Measurements from ENCODE around the gene RBM28.

DNA sequence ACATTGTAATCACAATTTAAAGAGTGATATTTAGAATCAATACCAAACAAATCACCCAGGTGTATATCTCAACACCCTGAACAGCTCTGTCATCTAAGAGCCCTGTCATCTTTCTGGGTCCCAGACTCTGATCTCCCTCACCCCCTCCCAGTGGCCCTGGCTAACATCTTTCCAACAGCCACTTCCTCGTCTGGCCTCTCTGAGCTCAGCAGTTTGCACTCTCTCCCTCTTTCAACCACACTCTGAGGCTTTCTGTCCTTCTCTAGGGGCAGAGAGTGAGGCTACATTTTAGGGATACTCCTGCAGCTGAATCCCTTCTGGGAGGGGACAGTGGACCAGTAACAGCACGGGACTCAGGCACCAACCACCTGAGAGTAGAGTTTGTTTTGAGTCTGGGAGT, 34.9 kb upstream of the RBM28 start:
- TF ChIP-seq CTCF (IDR thresholded peaks at IDR 0.05) (no peak), POLR2A (IDR thresholded peaks at IDR 0.05) (no peak)
